Measurements from ENCODE around the gene WDFY2.

Gene WDFY2

GRCh38 chr13:51547425-51548176, 36.7 kb upstream of the WDFY2 start:
- no peak for TF ChIP-seq CTCF (IDR thresholded peaks at IDR 0.05; ENCODE audit: low read length, missing control alignments)
- no peak overlapping the region for H3K4me3 ChIP-seq (replicated peaks; ENCODE audit: low read depth, low read length)
- DNase-seq (ENCODE audit: low read depth) = no peak

GRCh38 chr13:51549050-51549449, 35.2 kb upstream of the WDFY2 start:
- no peak for TF ChIP-seq CTCF (IDR thresholded peaks at IDR 0.05; ENCODE audit: low read length, missing control alignments)
- H3K4me3 ChIP-seq (replicated peaks; ENCODE audit: low read depth, low read length) = no peak overlapping the region
- DNase-seq (ENCODE audit: low read depth) = no peak

- no peak overlapping the region for H3K4me3 ChIP-seq (replicated peaks; ENCODE audit: low read depth, low read length)
- no peak for TF ChIP-seq CTCF (IDR thresholded peaks at IDR 0.05; ENCODE audit: low read length, missing control alignments)
- DNase-seq (ENCODE audit: low read depth) = no peak
These were observed 34.7 kb upstream of the WDFY2 start for GRCh38 chr13:51549593-51549992.

GRCh38 chr13:51550151-51550550, 34.1 kb upstream of the WDFY2 start:
- no peak for TF ChIP-seq CTCF (IDR thresholded peaks at IDR 0.05; ENCODE audit: low read length, missing control alignments)
- no peak overlapping the region for H3K4me3 ChIP-seq (replicated peaks; ENCODE audit: low read depth, low read length)
- DNase-seq (ENCODE audit: low read depth) = no peak

- DNase-seq (ENCODE audit: low read depth) = no peak
- no peak for TF ChIP-seq CTCF (IDR thresholded peaks at IDR 0.05; ENCODE audit: low read length, missing control alignments)
- H3K4me3 ChIP-seq (replicated peaks; ENCODE audit: low read depth, low read length) = no peak overlapping the region
These were observed 32.8 kb upstream of the WDFY2 start for GRCh38 chr13:51551416-51551815.

- no peak for DNase-seq (ENCODE audit: low read depth)
These were observed 32.2 kb upstream of the WDFY2 start for GRCh38 chr13:51552027-51552426.

More at GRCh38 chr13:51552027-51552426, 32.2 kb upstream of the WDFY2 start:
- TF ChIP-seq CTCF (IDR thresholded peaks at IDR 0.05; ENCODE audit: low read length, missing control alignments) = no peak
- H3K4me3 ChIP-seq (replicated peaks; ENCODE audit: low read depth, low read length) = no peak overlapping the region

All from fibroblast of pulmonary artery (primary cell).